HS-27A (cell line): Measurements from ENCODE around the gene PCP2.
"Not testable (repeated sequence)": the region's sequence is repeated elsewhere in the genome, so short reads cannot be mapped to it uniquely, and the experiment has no call there.

Source experiments
- DNase-seq: peaks from one replicate; pipeline ENCODE4 v3.0.0-alpha.2; 2012; ENCODE audit warnings: low read depth, missing footprints

Gene PCP2

DNA sequence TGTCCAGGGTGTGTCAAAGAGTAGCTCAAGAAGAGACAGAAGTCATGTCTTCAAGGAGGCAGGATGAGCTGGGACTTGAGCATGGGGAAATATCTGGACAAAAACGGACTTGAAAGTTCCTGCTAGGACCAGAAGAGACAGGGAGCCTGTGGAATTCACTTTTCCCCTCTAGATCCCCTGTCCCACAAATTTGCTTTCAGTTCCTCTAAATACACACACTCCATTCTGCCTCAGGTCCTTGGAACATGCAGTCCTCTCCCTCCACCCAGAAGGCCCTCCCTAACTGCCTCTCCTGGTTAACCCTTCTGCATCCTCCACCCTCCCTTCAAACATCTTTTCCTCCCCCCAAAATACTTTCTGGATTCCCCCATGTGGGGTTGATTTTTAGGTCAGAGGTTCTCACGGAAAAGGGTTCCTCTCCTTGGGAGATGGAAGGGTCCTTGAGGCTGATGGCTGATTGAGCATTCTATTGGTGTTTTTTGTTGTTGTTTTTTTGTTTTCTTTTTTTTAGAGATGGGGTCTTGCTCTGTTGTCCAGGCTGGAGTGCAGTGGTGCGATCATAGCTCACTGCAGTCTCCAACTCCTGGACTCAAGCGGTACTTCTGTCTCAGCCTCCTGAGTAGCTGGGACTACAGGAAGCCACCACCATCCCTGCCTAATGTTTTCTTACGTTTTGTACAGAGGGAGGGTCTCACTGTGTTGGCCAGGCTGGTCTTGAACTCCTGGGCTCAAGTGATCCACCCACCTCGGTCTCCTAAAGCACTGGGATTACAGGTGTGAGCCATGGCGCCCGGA is 28.4 kb upstream of the PCP2 start:
- no peak for DNase-seq

DNA sequence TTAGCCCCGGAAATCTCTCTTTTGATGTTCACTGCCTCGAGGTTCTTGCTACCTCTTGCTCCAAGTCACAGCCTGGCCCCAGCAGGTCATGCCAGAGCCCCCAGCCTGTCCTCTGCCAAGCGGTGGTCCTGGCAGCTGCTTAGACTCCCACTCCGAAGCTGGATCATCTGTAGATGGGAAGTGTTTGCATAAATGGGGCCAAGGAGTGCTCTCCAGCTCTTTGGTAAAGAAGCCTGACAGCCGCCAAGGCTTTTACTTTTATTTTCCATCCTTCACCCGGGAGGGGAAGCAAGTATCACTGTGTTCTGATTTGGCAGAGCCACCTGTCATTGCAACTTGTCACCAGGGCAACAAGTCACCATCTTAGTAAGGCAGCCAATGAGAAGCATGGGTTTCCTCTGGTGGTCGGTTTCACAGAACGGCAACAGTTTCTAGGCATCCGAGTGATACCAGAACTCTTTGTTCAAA is 24.7 kb upstream of the PCP2 start:
- DNase-seq = no peak

DNA sequence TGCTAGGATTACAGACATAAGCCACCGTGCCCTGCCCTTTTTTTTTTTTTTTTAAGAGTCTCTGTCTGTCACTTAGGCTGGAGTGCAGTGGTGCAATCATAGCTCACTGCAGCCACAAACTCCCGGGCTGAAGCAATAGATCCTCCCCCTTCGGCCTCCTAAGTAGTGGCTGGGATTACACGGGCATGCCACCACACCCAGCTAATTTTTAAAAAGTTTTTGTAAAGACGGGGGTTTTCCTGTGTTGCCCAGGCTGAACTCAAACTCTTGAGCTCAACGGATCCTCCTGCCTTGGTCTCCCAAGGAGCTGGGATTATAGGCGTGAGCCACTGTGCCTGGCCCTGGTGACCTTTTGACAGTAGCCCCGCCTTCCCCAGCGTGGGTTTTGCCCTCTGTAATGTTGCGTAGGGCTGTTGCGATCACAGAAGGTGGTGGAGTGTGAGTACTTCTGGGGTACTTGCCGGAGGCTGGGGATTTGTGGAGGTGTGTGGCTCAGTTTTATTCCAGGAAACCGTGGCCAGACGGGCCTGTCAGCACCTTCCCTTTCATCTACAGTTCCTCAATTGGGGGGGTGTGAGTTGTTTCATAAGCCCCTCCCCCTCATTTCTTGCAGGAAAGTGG is 23.7 kb upstream of the PCP2 start:
- no peak for DNase-seq

DNA sequence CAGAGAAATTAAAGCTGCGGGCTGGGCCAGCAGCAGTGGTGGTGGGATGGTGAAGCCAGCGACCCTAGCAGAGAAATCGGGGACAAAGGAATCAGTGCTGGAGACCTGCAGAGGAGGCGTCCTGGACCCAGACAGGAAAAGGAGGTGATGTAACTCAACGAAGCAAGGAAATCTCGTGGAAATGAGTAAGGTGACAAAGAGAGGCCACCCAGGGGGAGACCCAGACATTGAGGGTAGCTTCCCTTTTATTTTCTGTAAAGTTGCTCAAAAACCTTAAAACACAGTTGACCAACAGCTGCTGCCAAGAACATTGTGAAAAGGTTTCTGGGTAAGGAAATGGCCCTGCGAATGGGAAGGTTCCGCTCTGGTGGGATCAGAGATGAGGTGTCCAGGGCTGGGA is 22.1 kb upstream of the PCP2 start:
- no peak for DNase-seq

DNA sequence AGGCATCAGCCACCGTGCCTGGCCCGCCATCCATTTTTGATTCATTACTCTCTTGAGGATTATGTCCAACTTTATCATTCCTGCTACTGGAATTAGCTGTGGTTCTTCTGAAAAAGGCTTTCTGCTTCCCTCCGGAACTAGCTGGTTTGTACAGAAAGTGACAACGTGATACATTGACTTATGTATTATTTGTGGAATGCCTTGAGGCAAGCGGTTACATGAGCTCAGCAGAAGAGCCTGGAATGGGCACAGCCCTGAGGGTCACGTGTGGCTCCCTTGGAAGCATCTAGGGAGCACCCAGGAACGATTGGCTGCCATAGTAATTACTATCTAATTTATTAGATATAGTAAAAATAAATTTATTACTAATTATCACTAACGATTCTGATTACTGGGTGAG is 20.9 kb upstream of the PCP2 start:
- DNase-seq = no peak

DNA sequence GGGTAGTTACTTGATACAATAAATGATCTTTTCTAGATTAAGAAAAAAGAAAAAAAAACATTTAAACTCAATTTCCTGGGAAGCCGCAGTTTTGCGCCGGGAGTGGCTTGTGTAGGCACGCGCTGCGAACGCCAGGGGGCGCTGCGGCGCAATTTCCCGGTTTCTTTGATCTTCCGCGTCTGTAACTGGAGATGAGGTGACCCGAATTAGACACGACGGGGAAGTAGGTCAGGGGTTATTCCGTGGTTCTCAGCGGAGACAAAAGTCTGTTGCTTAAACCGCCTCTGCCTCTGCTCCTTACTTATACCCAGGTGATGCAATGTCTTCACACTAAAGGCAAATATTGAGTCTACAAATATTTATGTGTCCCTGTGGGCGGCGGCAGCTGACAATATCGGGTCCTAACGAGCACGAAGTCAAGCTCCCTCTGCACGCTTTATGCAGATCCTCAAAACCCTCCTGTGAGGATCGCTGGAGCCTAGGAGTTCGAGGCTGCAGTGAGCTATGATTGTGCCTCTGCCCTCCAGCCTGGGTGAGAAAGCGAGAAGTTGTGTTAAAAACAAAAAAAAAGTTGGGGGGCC is 18.6 kb upstream of the PCP2 start:
- DNase-seq = peak; percentile 34

DNA sequence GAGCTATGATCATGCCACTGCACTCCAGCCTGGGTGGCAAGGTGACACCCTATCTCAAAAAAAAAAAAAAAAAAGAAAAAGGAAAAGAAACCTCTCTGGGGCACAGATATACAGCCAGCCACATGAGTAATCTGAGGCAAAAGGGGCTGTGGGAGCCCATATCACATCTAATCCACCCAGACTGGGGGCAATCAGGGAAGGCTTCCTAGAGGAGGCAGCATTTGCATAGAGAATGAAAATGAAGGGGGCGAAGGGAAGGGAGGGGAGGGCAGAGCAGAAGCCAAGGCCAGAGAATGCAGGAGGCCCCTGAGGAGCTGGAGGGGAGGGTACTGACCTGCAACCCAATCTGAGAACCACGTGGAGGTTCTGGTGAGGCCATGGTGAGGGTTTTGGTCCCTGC is 16.6 kb upstream of the PCP2 start:
- DNase-seq = no peak

DNA sequence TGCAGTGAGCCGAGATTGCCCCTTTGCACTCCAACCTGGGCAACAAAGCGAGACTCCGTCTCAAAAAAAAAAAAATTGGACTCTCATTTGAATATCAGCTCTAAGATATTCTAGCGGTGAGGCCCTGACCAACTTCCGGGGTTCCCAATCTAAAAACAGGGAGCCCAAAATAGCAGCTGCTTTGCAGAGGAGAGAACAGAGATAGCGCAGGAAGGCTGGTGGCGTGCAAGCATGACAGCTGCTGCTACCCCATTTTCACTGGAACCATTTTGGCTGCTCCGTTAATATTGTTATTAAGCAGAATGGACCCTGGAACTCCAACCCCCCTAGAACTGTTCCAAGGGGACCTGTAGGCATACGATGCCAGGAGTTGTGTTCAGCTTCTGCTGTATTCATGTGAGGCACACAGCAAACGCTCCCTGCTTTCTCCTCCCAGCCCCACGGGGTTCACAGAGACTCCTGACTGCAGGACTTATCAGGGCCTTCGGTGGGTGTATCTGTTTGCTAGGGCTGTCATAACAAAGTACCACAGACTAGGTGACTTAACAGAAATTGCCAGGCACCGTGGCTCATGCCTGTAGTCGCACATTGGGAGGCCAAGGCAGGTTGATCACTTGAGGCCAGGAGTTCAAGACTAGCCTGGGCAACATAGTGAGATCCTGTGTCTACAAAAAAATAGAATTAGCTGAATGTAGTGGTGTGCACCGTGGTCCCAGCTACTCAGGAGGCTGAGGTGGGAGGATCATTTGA is 14.9 kb upstream of the PCP2 start:
- DNase-seq = no peak

DNA sequence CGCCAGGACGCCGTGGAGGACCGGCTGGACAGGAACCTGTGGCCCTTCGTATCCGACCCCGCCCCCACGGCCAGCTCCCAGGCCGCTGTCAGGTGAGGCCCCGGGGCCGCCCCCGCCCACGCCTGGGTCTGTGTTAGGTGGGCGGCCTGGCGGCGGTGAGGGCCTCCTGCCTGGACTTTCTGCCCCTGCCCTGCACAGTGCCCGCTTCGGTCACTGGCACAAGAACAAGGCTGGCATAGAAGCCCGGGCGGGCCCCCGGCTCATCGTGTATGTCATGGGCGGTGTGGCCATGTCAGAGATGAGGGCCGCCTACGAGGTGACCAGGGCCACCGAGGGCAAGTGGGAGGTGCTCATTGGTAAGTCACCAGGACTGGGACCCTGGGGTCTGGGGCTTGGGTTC is 13.6 kb upstream of the PCP2 start:
- no peak for DNase-seq

DNA sequence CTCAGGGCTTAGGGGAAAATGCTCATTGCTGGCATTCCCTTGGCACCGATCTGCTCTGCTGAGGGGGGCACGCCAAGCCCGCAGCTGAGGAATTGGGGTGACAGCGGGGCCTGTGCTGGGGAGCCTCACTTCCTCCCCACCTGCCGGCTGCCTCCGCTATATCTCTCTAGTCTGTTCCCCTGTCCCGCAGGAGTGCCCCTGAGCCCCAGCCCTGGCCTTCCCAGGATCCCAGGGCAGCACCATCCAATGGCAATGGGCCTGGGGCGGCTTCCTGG is 12.8 kb upstream of the PCP2 start:
- no peak for DNase-seq

DNA sequence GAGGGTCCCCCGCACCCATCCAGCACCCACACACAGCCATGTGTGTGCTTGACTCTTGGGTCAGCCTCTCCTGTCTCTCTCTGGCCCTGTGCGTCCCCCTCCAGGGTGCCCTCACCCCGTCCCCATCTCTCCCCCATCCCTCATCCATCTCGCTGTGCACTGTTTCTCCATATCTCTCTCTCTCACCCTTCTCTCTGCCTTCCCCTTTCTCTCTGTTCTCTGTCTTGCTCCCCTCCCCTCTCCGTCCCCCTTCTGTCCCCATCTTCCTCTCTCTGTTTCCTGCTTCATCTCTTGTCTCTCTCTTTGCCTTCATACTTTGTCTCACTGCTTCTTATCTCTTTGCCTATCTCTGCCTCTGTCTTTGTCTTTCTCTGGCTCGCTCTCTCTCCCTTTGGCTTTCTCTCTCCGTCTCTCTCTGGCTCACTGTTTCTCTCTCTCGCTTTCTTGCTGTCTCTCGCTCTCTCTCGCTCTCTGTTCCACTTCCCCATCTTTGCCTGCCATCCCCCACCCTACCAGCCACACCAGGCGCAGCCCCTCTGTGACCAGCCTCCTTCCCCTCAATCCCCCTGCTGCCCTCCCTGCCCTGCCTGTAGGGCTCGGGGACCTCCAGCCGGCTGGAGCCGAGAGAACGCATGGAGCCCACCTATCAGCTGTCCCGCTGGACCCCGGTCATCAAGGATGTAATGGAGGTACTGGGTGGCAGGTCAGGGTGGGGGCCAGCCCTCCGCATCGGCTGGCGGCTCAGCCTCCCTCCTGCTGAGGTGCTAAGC is 12.3 kb upstream of the PCP2 start:
- DNase-seq = no peak

DNA sequence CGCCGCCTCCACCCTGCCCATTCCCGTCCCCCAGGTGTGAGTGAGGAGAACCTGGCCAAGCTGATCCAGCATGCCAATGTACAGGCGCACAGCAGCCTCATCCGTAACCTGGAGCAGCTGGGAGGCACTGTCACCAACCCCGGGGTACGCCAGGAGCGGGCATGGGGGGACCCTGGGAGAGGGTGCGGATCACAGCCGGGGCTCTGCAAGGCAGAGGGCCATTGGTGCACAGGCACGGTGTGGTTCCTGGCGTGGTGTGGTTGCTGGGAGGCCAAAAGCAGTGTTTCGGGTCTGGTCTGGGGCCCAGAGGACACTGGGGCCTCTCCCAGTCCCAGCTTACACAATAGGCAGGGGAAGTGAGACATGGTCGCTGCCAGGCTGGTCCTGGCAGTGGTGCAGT is 11.6 kb upstream of the PCP2 start:
- DNase-seq = no peak

DNA sequence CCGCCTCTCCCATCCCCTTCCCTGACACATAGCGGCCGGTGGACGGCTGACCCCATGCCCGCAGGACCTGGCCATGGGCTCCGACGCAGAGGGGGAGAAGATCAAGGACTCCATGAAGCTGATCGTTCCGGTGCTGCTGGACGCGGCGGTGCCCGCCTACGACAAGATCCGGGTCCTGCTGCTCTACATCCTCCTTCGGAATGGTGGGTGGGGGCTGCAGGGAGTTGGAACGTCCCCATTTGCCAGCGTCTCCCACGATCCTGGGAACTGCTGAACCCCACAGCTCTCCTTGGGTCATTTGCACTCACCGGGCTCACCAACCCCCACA is 11.0 kb upstream of the PCP2 start:
- DNase-seq = no peak

DNA sequence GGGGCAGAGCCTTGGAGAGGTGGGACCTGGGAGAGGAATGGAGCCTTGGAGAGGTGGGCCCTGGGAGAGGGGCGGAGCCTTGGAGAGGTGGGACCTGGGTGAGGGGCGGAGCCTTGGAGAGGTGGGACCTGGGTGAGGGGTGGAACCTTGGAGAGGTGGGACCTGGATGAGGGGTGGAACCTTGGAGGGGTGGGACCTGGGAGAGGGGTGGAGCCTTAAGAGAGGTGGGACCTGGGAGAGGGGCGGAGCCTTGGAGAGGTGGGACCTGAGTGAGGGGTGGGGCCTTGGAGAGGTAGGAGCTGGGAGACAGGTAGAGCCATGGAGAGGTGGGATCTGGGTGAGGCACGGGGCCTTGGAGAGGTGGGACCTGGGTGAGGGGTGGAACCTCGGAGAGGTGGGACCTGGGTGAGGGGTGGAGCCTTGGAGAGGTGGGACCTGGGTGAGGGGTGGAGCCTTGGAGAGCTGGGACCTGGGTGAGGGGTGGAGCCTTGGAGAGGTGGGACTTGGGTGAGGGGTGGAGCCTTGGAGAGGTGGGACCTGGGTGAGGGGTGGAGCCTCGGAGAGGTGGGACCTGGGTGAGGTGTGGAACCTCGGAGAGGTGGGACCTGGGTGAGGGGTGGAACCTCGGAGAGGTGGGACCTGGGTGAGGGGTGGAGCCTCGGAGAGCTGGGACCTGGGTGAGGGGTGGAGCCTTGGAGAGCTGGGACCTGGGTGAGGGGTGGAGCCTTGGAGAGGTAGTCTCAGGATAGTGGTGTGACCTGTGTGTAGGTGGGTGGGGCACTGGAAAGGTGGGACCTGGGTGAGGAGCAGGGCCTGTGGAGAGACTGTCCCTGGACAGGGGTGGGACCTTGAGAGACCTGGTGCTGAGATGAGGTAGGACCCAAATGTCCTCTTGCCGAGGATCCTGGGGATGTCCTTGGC is 10.4 kb upstream of the PCP2 start:
- DNase-seq = not testable (repeated sequence)

DNA sequence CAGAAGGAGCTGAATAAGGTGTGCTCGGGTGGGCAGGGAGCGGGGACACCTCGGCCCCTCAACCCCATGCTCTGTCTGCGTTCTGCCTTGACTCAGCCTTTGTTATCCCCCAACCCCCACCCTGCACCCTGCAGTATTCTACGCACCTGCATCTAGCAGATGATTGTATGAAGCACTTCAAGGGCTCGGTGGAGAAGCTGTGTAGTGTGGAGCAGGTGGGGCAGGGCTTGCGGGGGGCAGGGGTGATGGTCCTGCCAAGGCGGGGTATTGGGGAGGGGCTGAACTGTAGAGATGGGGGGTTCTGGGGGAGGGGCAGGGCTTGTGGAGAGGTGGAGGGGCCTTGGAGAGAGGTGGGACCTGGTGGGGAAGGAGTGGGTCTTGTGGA is 9.5 kb upstream of the PCP2 start:
- no peak for DNase-seq

DNA sequence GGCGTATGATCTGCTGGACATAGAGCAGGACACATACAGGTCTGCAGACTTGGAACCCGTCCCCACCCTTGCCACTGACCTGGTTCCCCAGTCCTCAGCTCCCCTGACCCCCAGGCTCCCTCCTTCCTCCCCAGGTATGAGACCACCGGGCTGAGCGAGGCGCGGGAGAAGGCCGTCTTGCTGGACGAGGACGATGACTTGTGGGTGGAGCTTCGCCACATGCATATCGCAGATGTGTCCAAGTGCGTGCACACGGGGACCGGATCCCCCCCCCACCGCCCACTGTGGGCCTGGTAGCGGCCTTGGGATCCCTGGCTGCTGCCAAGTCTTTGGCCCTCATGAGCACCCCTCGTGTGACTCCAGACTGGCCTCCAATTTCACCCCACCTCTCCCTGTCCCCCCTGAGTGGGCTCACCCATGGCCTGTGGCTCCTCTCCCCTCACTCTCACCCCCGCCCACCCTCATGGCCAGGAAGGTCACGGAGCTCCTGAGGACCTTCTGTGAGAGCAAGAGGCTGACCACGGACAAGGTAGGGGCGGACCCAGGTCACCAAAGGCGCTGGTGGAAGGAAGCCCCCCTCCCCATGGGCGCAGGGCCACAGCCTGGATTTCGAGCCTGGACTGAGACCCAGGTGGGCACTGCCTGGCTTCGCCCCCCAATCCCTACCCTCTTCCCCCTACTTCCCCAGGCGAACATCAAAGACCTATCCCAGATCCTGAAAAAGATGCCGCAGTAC is 8.9 kb upstream of the PCP2 start:
- DNase-seq = no peak

DNA sequence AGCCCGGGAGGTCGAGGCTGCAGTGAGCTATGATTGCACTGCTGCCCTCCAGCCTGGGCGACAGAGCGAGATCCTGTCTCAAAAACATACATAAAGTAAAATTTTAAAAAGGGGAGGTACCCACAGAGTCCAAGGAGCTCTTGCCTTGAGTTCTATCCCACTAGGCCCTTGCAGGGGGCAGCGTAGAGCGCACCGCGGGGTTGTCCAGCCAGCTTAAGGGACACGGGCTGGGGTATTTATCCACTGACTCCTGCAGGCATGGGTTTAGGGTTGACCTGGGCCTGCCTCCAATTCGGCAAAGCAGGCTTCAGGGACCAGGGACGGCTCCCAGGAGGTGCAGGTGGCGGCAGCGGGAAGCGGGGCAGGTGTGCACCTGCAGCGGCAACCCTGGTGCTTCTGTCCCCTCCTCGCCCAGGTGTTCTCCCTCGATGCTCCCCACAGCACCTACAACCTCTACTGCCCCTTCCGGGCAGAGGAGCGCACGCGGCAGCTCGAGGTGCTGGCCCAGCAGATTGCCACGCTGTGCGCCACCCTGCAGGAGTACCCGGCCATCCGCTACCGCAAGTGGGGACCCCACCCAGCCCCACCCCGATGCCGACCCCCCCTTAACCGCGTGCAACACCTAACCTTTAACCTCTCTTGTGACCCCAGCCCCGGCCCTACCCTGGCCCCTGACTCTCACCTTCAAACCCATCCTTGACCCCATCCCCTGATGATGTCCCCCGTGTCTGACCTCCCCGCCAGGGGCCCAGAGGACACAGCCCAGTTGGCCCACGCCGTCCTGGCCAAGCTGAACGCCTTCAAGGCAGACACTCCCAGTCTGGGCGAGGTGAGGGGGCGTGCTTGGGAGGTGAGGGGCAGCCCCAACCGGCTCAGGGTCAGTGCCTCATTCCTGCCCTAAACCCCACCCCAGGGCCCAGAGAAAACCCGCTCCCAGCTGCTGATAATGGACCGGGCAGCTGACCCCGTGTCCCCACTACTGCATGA is 8.1 kb upstream of the PCP2 start:
- DNase-seq = no peak

DNA sequence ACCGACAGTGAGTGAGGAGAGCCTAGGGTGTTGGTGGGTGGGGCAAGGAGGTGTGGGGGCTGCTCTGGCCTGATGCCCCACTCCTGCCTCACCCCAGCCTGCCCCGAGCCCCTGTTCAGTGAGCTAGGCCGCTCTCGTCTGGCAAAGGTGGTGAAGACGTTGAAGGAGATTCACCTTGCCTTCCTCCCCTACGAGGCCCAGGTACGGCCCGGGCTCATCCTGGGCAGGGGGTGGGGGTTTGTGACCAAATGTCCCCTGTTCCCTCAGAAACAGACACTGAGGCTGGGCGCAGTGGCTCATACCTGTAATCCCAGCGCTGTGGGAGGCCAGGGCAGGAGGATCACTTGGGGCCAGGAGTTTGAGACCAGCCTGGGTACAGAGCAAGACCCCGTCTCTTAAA is 7.3 kb upstream of the PCP2 start:
- DNase-seq = no peak

DNA sequence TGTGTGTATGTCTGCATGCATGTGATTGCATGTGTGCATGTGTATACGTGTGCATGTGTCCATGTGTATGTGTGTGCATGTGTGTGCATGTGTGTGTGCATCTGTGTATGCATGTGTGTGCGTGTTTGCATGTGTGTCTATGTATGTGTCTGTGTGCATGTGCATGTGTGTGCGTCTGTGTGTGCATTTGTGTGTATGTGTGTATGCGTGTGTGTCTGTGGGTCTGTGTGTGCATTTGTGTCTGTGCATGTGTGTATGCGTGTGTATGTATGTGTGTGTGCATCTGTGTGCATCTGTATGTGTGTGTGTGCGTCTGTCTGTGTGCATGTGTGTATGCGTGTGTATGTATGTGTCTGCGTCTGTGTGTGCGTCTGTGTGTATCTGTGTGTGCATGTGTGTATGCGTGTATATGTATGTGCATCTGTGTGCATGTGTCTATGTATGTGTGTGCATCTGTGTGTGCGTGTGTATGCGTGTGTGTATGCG is 6.4 kb upstream of the PCP2 start:
- no peak for DNase-seq
